SK-N-SH treated with all-trans-retinoic acid at 6 μM for 48 hours (cell line): ENCODE results near the gene BMS1.
A peak's percentile ranks its signal among the peaks of the same experiment; 100 is the strongest.

Experiments used
- ATAC-seq: fragments of 200-7000 bp; cut with Tn5 transposase; 3 replicates; pipeline ENCODE4 v1.9.1; 2020; ENCODE audit warnings: mild to moderate bottlenecking, moderate library complexity
- ARNTL ChIP-seq: fragments of 450-650 bp; formaldehyde crosslinking; IDR thresholded peaks from 2 replicates; pipeline ENCODE4 v1.5.0; 2020; ENCODE audit warnings: low read depth, mild to moderate bottlenecking, moderate library complexity, borderline replicate concordance
- BACH2 ChIP-seq: fragments of 250-450 bp; sonication (Bioruptor Pico); IDR thresholded peaks from 2 replicates; pipeline ENCODE4 v1.9.0; 2021; ENCODE audit warnings: mild to moderate bottlenecking, borderline replicate concordance
- CSDC2 ChIP-seq: fragments of 250-450 bp; sonication (Bioruptor Pico); IDR thresholded peaks from 2 replicates; pipeline ENCODE4 v1.5.0; 2020; ENCODE audit warnings: mild to moderate bottlenecking, moderate library complexity
- ESRRG ChIP-seq: fragments of 250-450 bp; sonication (Bioruptor Pico); IDR thresholded peaks from 2 replicates; pipeline ENCODE4 v1.6.1; 2021; ENCODE audit warnings: mild to moderate bottlenecking
- GLIS3 ChIP-seq: fragments of 250-450 bp; sonication (Bioruptor Pico); IDR thresholded peaks from 2 replicates; pipeline ENCODE4 v1.5.0; 2020; ENCODE audit warnings: mild to moderate bottlenecking, moderate library complexity
- ISL1 ChIP-seq: fragments of 250-450 bp; sonication (Bioruptor Pico); IDR thresholded peaks from 2 replicates; pipeline ENCODE4 v2.1.2; 2022; ENCODE audit warnings: mild to moderate bottlenecking, moderate library complexity
- OSR1 ChIP-seq: fragments of 250-450 bp; sonication (Bioruptor Pico); IDR thresholded peaks from 2 replicates; pipeline ENCODE4 v1.8.0; 2022; ENCODE audit warnings: moderate library complexity, mild to moderate bottlenecking, inconsistent platforms
- PPARA ChIP-seq: fragments of 250-450 bp; sonication (Bioruptor Pico); IDR thresholded peaks from 2 replicates; pipeline ENCODE4 v1.5.0; 2020; ENCODE audit warnings: mild to moderate bottlenecking, borderline replicate concordance
- RARB ChIP-seq: fragments of 250-450 bp; sonication (Bioruptor Pico); IDR thresholded peaks from 2 replicates; pipeline ENCODE4 v1.8.0; 2021; ENCODE audit warnings: mild to moderate bottlenecking, moderate library complexity
- SNAI2 ChIP-seq: fragments of 250-450 bp; sonication (Bioruptor Pico); IDR thresholded peaks from 2 replicates; pipeline ENCODE4 v1.5.0; 2020; ENCODE audit warnings: mild to moderate bottlenecking, moderate library complexity
- TCF4 ChIP-seq: fragments of 250-450 bp; sonication (Bioruptor Pico); IDR thresholded peaks from 2 replicates; pipeline ENCODE4 v1.8.0; 2021; ENCODE audit warnings: mild to moderate bottlenecking, moderate library complexity, borderline replicate concordance
- TOX ChIP-seq: fragments of 250-450 bp; sonication (Bioruptor Pico); IDR thresholded peaks from 2 replicates; pipeline ENCODE4 v1.8.0; 2021; ENCODE audit warnings: mild to moderate bottlenecking, moderate library complexity, borderline replicate concordance
- ZC3H10 ChIP-seq: fragments of 250-450 bp; sonication (Bioruptor Pico); IDR thresholded peaks from 2 replicates; pipeline ENCODE4 v1.5.1; 2021; ENCODE audit warnings: mild to moderate bottlenecking, moderate library complexity
- ZFP3 ChIP-seq: fragments of 250-450 bp; sonication (Bioruptor Pico); IDR thresholded peaks from 2 replicates; pipeline ENCODE4 v1.5.0; 2020; ENCODE audit warnings: mild to moderate bottlenecking, moderate library complexity
- ZFP30 ChIP-seq: fragments of 450-650 bp; formaldehyde crosslinking; IDR thresholded peaks from 2 replicates; pipeline ENCODE4 v1.5.0; 2022; ENCODE audit warnings: mild to moderate bottlenecking, moderate library complexity
- ZNF70 ChIP-seq: fragments of 450-650 bp; formaldehyde crosslinking; IDR thresholded peaks from 2 replicates; pipeline ENCODE4 v1.5.0; 2020; ENCODE audit warnings: mild to moderate bottlenecking, moderate library complexity
- ZNF8 ChIP-seq: fragments of 450-650 bp; formaldehyde crosslinking; IDR thresholded peaks from 2 replicates; pipeline ENCODE4 v1.5.0; 2020; ENCODE audit warnings: mild to moderate bottlenecking, moderate library complexity
- TF ChIP-seq, protein P1 (sequence below): fragments of 250-450 bp; sonication (Bioruptor Pico); IDR thresholded peaks from 2 replicates; pipeline ENCODE4 v1.5.0; 2020; ENCODE audit warnings: mild to moderate bottlenecking, moderate library complexity
- TF ChIP-seq, protein P2 (sequence below): fragments of 250-450 bp; sonication (Bioruptor Pico); IDR thresholded peaks from 2 replicates; pipeline ENCODE4 v1.5.1; 2021; ENCODE audit warnings: mild to moderate bottlenecking, moderate library complexity
- TF ChIP-seq, protein P3 (sequence below): fragments of 250-450 bp; sonication (Bioruptor Pico); IDR thresholded peaks from 2 replicates; pipeline ENCODE4 v1.5.1; 2020; ENCODE audit warnings: low read depth, mild to moderate bottlenecking, moderate library complexity
- TF ChIP-seq, protein P4 (sequence below): fragments of 250-450 bp; sonication (Bioruptor Pico); IDR thresholded peaks from 2 replicates; pipeline ENCODE4 v1.8.0; 2020; ENCODE audit warnings: mild to moderate bottlenecking, moderate library complexity, borderline replicate concordance

Gene BMS1

DNA sequence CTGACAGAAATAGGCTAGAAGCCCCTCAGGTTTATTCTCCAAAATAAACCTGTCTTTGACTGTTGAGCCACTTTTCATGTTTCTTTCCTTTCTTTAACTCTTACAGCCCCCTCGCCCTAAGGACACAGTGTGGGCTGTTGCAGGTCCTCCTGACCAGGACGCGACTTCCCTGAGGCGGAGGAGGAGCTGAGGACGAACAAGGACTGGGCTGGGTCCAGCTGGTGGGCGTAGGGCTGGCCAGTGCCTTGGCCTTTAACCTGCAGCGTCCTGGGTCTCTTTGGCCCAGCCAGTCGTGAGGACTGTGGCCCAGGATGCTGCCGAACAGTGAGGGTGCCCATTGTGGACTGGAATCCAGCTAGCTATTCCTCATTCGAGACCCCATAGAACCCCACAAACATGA lies 13.4 kb upstream of the BMS1 start (continued):
- TF ChIP-seq, protein P1, sequence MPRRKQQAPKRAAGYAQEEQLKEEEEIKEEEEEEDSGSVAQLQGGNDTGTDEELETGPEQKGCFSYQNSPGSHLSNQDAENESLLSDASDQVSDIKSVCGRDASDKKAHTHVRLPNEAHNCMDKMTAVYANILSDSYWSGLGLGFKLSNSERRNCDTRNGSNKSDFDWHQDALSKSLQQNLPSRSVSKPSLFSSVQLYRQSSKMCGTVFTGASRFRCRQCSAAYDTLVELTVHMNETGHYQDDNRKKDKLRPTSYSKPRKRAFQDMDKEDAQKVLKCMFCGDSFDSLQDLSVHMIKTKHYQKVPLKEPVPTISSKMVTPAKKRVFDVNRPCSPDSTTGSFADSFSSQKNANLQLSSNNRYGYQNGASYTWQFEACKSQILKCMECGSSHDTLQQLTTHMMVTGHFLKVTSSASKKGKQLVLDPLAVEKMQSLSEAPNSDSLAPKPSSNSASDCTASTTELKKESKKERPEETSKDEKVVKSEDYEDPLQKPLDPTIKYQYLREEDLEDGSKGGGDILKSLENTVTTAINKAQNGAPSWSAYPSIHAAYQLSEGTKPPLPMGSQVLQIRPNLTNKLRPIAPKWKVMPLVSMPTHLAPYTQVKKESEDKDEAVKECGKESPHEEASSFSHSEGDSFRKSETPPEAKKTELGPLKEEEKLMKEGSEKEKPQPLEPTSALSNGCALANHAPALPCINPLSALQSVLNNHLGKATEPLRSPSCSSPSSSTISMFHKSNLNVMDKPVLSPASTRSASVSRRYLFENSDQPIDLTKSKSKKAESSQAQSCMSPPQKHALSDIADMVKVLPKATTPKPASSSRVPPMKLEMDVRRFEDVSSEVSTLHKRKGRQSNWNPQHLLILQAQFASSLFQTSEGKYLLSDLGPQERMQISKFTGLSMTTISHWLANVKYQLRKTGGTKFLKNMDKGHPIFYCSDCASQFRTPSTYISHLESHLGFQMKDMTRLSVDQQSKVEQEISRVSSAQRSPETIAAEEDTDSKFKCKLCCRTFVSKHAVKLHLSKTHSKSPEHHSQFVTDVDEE = no peak
- TF ChIP-seq RARB (CRISPR knock-in tag) (no peak), ZC3H10 (CRISPR knock-in tag) (no peak), TOX (CRISPR knock-in tag) (no peak), PPARA (no peak), TCF4 (CRISPR knock-in tag) (no peak), ISL1 (CRISPR knock-in tag) (no peak), OSR1 (CRISPR knock-in tag) (no peak), GLIS3 (CRISPR knock-in tag) (no peak), ZNF8 (CRISPR knock-in tag) (no peak)

DNA sequence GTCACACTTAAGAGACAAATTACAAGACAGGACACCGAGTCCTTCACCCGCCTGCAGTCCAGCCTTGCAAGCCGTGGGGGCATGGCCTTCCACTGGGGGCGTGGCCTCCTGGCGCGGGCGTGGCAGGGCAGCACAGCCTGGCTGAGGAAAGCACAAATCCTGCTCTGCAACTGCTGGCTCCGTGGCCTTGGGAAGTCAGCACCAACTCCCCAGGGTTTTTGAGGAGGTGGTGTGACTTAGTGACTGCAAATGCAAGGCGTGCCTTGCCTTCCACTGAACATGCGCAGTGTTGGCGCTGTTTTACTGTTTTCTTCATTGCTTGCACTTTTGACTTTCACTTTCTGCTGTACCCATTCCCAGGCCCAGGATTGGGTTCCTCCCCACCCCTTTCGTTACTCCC lies 12.9 kb upstream of the BMS1 start:
- peak; percentile 91 for ATAC-seq
- TF ChIP-seq ISL1 (CRISPR knock-in tag) = no peak
- no peak for TF ChIP-seq TCF4 (CRISPR knock-in tag)
- TF ChIP-seq PPARA = no peak
- TF ChIP-seq ESRRG (CRISPR knock-in tag) = no peak
- TF ChIP-seq, protein P2, sequence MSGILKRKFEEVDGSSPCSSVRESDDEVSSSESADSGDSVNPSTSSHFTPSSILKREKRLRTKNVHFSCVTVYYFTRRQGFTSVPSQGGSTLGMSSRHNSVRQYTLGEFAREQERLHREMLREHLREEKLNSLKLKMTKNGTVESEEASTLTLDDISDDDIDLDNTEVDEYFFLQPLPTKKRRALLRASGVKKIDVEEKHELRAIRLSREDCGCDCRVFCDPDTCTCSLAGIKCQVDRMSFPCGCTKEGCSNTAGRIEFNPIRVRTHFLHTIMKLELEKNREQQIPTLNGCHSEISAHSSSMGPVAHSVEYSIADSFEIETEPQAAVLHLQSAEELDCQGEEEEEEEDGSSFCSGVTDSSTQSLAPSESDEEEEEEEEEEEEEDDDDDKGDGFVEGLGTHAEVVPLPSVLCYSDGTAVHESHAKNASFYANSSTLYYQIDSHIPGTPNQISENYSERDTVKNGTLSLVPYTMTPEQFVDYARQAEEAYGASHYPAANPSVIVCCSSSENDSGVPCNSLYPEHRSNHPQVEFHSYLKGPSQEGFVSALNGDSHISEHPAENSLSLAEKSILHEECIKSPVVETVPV (CRISPR knock-in tag) = no peak
- TF ChIP-seq, protein P3, sequence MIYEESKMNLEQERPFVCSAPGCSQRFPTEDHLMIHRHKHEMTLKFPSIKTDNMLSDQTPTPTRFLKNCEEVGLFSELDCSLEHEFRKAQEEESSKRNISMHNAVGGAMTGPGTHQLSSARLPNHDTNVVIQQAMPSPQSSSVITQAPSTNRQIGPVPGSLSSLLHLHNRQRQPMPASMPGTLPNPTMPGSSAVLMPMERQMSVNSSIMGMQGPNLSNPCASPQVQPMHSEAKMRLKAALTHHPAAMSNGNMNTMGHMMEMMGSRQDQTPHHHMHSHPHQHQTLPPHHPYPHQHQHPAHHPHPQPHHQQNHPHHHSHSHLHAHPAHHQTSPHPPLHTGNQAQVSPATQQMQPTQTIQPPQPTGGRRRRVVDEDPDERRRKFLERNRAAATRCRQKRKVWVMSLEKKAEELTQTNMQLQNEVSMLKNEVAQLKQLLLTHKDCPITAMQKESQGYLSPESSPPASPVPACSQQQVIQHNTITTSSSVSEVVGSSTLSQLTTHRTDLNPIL (CRISPR knock-in tag) = no peak
- TF ChIP-seq, protein P1 = no peak
- TF ChIP-seq ZFP3 (CRISPR knock-in tag) = no peak
- no peak for TF ChIP-seq ARNTL (CRISPR knock-in tag)
- no peak for TF ChIP-seq ZNF8 (CRISPR knock-in tag)
- no peak for TF ChIP-seq OSR1 (CRISPR knock-in tag)
- no peak for TF ChIP-seq GLIS3 (CRISPR knock-in tag)
- no peak for TF ChIP-seq SNAI2 (CRISPR knock-in tag)
- TF ChIP-seq ZFP30 (CRISPR knock-in tag) = no peak

DNA sequence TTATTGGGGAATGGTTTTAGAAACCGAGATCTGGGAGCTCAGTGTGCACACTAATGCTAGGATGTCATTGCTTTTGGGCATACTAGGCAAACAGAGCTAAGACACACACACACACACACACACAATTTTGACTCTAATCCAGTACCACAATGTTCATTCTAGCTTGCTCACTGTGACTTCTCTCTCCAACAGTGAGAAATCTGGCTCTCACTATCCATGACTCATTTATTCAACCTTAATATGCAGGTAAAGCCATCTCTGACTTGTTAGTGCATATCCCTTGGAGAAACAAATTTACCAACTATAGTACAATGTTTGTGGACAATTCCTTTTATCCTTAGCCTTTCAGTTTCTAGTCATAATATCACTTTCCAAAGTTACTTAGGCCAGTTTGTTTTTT lies 5.9 kb upstream of the BMS1 start:
- no peak for ATAC-seq
- TF ChIP-seq ZFP3 (CRISPR knock-in tag) (no peak), RARB (CRISPR knock-in tag) (no peak)

DNA sequence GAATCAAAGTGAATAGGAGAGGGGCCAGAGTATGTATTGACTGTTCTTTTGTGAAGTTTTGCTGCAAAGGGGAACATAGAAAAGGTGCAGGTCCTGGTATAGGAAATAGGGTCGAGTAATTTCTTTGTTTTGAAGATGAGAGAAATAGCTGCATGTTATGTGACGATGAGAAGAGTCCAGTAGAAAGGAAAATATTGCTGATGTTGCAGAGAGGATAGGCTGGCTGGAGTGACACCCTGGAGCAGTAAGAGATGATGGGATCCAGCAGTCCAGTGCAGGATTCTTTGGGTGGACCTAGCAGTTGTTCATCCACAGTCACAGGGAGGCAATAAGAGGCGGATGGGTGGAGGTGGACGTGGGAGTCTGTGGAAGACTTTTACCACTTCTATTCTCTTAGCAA lies 2.1 kb upstream of the BMS1 start:
- TF ChIP-seq GLIS3 (CRISPR knock-in tag) (no peak), ZNF70 (CRISPR knock-in tag) (no peak), ESRRG (CRISPR knock-in tag) (no peak), PPARA (no peak)
- no peak for ATAC-seq

- ATAC-seq = peak; percentile 8
- no peak for TF ChIP-seq CSDC2 (CRISPR knock-in tag)
- TF ChIP-seq, protein P4, sequence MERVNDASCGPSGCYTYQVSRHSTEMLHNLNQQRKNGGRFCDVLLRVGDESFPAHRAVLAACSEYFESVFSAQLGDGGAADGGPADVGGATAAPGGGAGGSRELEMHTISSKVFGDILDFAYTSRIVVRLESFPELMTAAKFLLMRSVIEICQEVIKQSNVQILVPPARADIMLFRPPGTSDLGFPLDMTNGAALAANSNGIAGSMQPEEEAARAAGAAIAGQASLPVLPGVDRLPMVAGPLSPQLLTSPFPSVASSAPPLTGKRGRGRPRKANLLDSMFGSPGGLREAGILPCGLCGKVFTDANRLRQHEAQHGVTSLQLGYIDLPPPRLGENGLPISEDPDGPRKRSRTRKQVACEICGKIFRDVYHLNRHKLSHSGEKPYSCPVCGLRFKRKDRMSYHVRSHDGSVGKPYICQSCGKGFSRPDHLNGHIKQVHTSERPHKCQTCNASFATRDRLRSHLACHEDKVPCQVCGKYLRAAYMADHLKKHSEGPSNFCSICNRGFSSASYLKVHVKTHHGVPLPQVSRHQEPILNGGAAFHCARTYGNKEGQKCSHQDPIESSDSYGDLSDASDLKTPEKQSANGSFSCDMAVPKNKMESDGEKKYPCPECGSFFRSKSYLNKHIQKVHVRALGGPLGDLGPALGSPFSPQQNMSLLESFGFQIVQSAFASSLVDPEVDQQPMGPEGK (CRISPR knock-in tag) = no peak
- TF ChIP-seq, protein P1 = no peak
- TF ChIP-seq PPARA = no peak
- TF ChIP-seq BACH2 = no peak
- no peak for TF ChIP-seq ZC3H10 (CRISPR knock-in tag)
- TF ChIP-seq ZNF8 (CRISPR knock-in tag) = no peak
- no peak for TF ChIP-seq ESRRG (CRISPR knock-in tag)
- TF ChIP-seq ISL1 (CRISPR knock-in tag) = no peak
- no peak for TF ChIP-seq RARB (CRISPR knock-in tag)
These were observed 626 bp upstream of the BMS1 start for GRCh38 chr10:42781893-42782445.
